GM19238 (cell line): ENCODE data around the gene SKI.
"Not testable (repeated sequence)": the region's sequence is repeated elsewhere in the genome, so short reads cannot be mapped to it uniquely, and the experiment has no call there.

Source experiments
- DNase-seq: peaks from one replicate; pipeline ENCODE4 v3.0.0; 2011; ENCODE audit warnings: low spot score; ENCODE audit not compliant: insufficient read length

Gene SKI

GRCh38 chr1:2242814-2243725 lies 15.0 kb downstream of the SKI start:
- no peak for DNase-seq

- DNase-seq: not testable (repeated sequence)
These were observed 18.9 kb downstream of the SKI start for GRCh38 chr1:2247045-2247394.

DNA sequence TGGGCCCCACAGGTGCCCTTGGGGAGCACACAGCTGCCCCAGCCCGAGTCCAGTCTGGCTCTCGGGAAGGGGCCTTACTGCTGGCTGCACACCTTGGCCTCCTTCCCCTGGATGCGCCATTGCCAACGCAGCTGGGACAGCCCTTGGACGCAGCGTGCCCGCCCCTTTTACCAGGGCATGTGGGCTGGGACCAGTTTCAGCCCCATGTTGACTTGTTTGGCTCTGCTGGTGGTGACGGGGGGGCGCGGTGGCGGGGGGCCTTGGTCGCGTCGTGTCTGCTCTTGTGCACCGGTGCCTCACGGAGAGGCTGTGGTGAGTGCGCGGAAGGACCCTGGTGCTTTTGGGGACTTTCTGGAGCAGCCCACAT lies 19.6 kb downstream of the SKI start:
- DNase-seq: no peak

DNA sequence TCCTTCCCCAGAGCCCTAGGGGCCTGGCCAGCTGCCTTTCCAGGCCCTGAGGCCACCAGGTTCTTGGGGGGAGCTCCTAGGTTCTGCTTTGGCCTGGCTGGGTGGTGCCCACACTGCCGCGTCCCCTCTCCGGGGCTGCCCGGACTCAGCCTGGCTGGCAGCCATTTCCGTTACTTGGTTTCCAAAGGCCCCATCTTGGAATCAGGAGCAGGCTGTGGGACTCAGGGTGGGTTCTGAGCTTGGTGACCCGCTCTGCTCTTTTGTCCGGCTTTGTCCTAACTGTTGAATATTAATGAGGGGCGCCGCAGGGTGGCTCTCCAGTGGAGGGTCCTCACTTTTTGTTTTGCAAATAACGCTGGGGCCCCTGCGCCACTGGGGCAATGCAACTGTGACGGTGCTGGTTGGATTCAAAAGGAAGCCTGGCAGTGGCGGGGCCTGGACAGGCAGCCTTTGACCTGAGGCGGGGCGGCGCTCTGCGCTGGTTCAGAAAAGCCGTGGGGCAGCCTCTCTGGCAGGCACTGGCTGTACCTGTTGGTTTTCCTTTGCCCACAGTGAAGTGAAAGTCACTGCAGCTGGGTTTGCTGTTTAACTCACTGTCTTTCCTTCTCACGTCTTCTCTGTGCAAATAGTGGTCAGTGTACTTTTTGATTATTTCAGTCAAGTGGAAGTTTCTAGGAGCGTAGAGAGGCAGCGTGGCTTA lies 20.2 kb downstream of the SKI start:
- no peak for DNase-seq

DNA sequence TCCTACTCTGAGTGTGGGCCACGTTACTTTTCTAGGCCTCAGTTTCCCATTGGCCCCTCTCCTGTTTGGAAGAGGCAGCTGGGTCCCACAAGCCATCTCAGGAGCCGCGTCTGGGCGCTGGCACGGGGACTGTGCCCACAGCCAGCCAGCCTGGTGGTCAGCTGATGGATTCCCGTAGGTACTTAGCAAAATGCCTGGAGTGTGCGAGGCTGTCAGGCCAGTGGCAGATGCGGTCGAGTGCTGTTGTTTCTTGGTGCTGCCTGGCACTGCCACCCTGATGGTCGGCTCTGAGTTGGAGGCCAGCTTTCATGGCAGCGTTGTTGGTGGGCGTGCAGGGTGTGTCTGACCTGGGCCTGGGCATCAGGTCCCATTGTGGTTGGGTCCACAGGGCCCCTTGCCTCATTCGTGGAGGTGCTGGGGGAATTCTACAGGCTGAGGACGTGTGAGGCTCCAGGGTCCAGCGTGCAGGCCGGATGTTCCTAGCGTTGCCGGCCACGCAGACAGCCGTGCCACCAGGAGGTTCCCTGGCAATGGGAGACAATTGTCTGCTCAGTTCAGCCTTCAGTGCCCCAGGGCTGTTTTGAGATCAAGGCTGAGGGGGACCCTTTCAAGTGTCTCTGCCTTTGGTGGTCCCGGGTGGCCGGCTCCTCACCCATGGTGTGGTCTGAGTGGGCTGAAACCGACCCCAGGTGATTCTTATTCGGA lies 20.9 kb downstream of the SKI start:
- DNase-seq: no peak

GRCh38 chr1:2249559-2249906 lies 21.4 kb downstream of the SKI start:
- DNase-seq: no peak

DNA sequence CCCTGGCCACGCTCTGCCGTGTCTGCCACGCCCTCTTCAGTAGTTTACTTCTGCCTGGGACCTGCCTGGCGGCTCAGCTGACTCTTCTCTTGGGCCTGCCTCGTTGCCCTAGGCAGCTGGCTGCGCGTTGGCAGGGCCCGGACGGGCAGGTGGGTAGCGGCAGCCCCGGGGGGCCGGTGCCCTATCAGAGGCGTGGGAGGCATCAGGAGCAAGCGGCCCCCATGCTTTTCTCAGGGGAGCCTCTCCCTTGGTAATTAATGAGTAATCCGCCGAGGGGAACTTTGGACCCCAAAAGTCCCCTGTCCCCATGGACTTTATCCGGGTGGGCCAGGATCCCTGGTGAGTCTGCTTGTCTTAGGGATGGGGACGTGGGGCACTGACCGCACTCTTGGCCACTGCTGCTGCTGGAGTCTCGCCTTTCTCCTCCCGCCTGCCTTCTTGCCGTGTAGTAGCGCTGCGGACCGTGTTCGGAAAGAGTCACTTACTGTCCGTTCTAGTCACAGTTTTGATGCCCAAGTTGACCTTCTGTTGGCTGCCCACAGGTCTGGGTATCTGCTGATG lies 22.7 kb downstream of the SKI start:
- no peak for DNase-seq

GRCh38 chr1:2251363-2251762 lies 23.2 kb downstream of the SKI start:
- no peak for DNase-seq

- no peak for DNase-seq
These were observed 23.7 kb downstream of the SKI start for GRCh38 chr1:2251786-2252185.

DNA sequence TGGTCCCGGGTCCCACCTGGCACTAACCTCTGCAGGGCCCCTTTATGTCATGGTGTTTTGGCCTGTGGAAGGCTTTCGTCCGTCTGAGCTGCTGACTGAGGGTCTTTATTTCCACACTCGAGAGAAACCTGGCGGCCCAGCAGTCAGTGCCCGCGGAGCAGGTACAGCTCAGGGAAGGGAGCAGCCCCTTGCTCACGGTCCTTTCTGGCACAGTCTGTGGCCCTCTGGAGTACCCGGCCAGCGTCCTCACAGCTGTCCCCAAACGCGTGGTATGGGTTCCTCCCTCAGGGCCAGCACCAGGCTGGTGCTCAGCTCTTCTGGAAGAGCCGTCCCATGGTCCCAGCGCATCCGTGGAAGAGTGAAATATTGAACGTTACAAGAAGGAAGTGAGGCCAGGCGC lies 24.3 kb downstream of the SKI start:
- no peak for DNase-seq

DNA sequence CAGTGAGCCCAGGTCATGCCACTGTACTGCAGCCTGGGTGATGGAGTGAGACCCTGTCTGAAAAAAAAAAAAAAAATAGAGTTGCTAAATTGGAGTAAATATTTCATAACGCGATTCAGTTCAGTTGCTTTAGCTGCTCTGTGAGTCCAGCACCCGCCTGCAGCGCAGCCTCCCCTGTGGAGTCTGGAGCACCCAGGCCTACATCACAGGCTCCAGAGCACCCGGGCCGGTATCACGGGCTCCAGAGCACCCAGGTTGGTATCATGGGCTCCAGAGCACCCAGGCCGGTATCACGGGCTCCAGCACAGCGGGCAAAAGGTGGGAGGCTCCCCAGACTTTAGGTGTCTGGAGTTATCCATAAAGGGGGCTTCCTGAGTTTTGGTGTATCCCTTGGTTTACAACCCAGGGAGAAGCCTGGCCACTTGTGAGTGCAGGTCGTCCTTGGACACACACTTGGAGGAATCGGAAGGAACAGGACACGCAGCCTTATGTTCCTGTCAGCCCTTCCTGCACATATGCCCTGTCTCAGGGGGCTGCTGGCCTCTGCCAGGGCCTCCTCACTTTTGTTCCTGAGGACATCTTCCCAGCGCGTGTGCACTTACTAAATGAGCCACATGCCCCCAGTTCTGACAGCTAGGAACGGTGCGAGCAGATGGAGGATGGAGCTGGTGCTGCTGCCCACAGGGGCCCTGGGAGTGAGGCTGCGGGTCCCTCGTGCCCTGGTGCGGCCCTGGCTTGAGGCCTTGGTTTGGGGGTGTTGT lies 25.1 kb downstream of the SKI start:
- DNase-seq: no peak

GRCh38 chr1:2253797-2254480 lies 25.8 kb downstream of the SKI start:
- no peak for DNase-seq

DNA sequence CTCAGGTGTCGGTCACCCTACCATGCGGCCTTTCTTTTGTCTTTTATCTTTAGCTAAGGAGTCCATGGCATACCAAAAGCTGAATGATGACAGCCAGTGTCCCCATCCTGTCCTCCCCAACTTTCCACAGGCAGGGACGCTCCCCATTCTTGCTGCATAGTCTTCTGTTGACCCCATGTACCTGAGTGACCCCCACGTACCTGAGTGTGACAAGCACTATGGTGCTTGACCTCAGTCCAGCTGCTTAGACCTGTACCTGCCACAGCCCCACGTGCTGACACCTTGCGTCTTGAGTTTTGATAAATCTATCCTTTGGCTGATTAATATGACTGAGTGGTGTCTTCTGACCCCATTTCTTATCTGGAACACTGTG lies 26.9 kb downstream of the SKI start:
- no peak for DNase-seq

DNA sequence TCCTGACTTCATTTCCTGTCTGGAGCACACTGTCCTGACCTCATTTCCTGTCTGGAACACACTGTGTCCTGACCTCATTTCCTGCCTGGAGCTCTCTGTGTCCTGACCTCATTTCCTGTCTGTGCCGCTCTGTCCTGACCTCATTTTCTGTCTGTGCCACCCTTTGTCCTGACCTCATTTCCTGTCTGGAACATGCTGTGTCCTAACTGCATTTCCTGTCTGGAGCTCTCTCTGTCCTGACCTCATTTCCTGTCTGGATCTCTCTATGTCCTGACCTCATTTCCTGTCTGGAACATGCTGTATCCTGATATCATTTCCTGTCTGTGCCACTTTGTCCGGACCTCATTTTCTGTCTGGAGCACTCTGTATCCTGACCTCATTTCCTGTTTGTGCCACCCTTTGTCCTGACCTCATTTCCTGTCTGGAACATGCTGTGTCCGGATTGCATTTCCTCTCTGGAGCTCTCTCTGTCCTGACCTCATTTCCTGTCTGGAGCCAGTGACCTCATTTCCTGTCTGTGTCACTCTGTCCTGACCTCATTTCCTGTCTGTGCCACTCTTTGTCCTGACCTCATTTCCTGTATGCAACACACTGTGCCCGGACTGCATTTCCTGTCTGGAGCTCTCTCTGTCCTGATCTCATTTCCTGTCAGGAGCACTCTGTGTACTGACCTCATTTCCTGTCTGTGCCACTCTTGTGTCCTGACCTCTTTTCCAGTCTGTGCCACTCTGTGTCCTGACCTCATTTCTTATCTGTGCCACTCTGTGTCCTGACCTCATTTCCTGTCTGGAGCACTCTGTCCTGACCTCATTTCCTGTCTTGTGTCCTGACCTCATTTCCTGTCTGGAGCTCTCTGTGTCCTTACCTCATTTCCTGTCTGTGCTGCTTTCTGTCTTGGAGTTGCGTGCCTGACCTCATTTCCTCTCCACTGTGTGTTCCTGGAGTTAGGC lies 27.6 kb downstream of the SKI start:
- DNase-seq: peak; percentile 55

GRCh38 chr1:2256435-2257244 lies 28.5 kb downstream of the SKI start:
- no peak for DNase-seq

GRCh38 chr1:2257245-2257627 lies 29.1 kb downstream of the SKI start:
- no peak for DNase-seq

DNA sequence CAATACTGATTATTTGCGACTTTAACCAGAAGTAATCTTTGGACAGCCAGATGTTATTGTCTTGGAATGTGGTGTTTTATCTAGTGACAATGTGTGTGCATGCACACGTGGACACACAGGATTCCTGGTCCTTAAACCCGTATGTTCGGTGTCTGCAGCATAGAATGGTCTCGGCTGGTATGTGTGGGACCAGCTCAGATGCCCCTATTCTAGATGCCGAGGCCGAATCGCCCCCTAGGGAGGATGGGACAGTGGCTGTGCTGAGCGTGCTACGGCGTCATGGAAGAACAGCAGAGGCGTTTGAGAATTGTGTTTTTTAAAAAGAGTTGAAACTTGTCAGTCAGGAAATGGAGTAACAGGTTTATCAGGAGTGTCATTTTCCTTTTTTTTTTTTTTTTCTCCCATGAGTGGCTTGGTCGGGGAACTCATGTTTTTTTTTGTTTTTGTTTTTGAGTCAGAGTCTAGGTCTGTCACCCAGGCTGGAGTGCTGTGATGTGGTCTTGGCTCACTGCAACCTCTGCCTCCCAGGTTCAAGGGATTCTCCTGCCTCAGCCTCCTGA lies 30.1 kb downstream of the SKI start:
- no peak for DNase-seq

GRCh38 chr1:2258996-2259395 lies 30.9 kb downstream of the SKI start:
- DNase-seq: no peak
